DND-41 (cell line): Measurements from ENCODE around the gene DHRSX.

Source experiments
- ATAC-seq: fragments of 200-7000 bp; cut with Tn5 transposase; 3 replicates; pipeline ENCODE4 v1.9.1; 2021; ENCODE audit warnings: low read depth; ENCODE audit not compliant: insufficient read depth
- DNase-seq: peaks from one replicate; pipeline ENCODE4 v3.0.0-alpha.2; 2020
- H2AFZ ChIP-seq: 2 replicates; pipeline ENCODE4 v1.6.0; 2012; ENCODE audit warnings: low read depth, low read length
- H3K27ac ChIP-seq: 2 replicates; pipeline ENCODE4 v1.5.1; 2012; ENCODE audit warnings: low read length, inconsistent platforms
- H3K27me3 ChIP-seq: fragments of 200-600 bp; sonication (generic); 2 replicates; pipeline ENCODE4 v1.6.0; 2012; ENCODE audit warnings: low read length, mild to moderate bottlenecking, inconsistent platforms; ENCODE audit not compliant: insufficient read depth, poor library complexity
- H3K36me3 ChIP-seq: 2 replicates; pipeline ENCODE4 v1.5.1; 2012; ENCODE audit warnings: low read length, inconsistent platforms; ENCODE audit not compliant: insufficient read depth
- H3K4me1 ChIP-seq: 2 replicates; pipeline ENCODE4 v1.5.1; 2012; ENCODE audit warnings: mild to moderate bottlenecking, low read length; ENCODE audit not compliant: insufficient read depth
- H3K4me2 ChIP-seq: 2 replicates; pipeline ENCODE4 v1.6.0; 2012; ENCODE audit warnings: mild to moderate bottlenecking, moderate library complexity, low read length, inconsistent platforms; ENCODE audit not compliant: insufficient read depth
- H3K4me3 ChIP-seq, 2 experiments: fragments of 200-600 bp in 1 of 2; shearing (Covaris generic) in 1 of 2; 2 replicates each; pipeline ENCODE4 v1.5.1; 2012 to 2016; ENCODE audit warnings: inconsistent platforms in 2 of 2, low read length in 2 of 2, mild to moderate bottlenecking in 2 of 2, low read depth in 1 of 2, moderate library complexity in 1 of 2
- H3K79me2 ChIP-seq: 2 replicates; pipeline ENCODE4 v1.6.0; 2012; ENCODE audit warnings: low read length, inconsistent platforms; ENCODE audit not compliant: insufficient read depth
- H3K9ac ChIP-seq: 2 replicates; pipeline ENCODE4 v1.6.0; 2012; ENCODE audit warnings: low read depth, mild to moderate bottlenecking, inconsistent platforms, low read length, moderate library complexity
- H3K9me3 ChIP-seq: 2 replicates; pipeline ENCODE4 v1.5.1; 2012; ENCODE audit warnings: low read length, moderate library complexity, mild to moderate bottlenecking, inconsistent platforms; ENCODE audit not compliant: insufficient read depth, severe bottlenecking
- H4K20me1 ChIP-seq: 2 replicates; pipeline ENCODE4 v1.6.0; 2012; ENCODE audit warnings: low read length; ENCODE audit not compliant: insufficient read depth
- EZH2 ChIP-seq: IDR thresholded peaks from 3 replicates; pipeline ENCODE4 v1.6.1; 2012; ENCODE audit warnings: borderline replicate concordance, low read depth, mild to moderate bottlenecking, moderate library complexity, low read length, inconsistent platforms; ENCODE audit not compliant: severe bottlenecking
- TF ChIP-seq, protein P1 (sequence below): IDR thresholded peaks from 2 replicates; pipeline ENCODE4 v1.5.1; 2012; ENCODE audit warnings: borderline replicate concordance, low read length, moderate library complexity, mild to moderate bottlenecking; ENCODE audit not compliant: poor library complexity, severe bottlenecking; ENCODE audit errors: extremely low read depth

The DHRSX gene

GRCh38 chrX:2284133-2284532, 216.6 kb downstream of the DHRSX start:
- Histone ChIP-seq H4K20me1 (no peaks in the 10 kb centered on the region; the same call in 1 of the 2 replicates), H3K79me2 (no peaks in the 10 kb centered on the region), H3K4me2 (no peak overlapping the region), H3K27me3 (no peaks in the 10 kb centered on the region), H3K36me3 (peaks cover 15% of the 10 kb centered on the region; the same call in 1 of the 2 replicates), H3K9ac (no peak overlapping the region), H3K27ac (no peak overlapping the region), H3K4me3 (no peak overlapping the region), H3K4me1 (no peaks in the 10 kb centered on the region), H3K9me3 (no peaks in the 10 kb centered on the region), H2AFZ (no peak overlapping the region)
- DNase-seq (no peak), ATAC-seq (no peak)
- no peak for TF ChIP-seq EZH2
- TF ChIP-seq, protein P1, sequence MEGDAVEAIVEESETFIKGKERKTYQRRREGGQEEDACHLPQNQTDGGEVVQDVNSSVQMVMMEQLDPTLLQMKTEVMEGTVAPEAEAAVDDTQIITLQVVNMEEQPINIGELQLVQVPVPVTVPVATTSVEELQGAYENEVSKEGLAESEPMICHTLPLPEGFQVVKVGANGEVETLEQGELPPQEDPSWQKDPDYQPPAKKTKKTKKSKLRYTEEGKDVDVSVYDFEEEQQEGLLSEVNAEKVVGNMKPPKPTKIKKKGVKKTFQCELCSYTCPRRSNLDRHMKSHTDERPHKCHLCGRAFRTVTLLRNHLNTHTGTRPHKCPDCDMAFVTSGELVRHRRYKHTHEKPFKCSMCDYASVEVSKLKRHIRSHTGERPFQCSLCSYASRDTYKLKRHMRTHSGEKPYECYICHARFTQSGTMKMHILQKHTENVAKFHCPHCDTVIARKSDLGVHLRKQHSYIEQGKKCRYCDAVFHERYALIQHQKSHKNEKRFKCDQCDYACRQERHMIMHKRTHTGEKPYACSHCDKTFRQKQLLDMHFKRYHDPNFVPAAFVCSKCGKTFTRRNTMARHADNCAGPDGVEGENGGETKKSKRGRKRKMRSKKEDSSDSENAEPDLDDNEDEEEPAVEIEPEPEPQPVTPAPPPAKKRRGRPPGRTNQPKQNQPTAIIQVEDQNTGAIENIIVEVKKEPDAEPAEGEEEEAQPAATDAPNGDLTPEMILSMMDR, result no peak

- Histone ChIP-seq H4K20me1 (no peaks in the 10 kb centered on the region; the same call in 1 of the 2 replicates), H3K9me3 (no peaks in the 10 kb centered on the region), H3K27me3 (no peaks in the 10 kb centered on the region), H3K4me3 (no peak overlapping the region), H3K4me2 (no peak overlapping the region), H3K9ac (no peak overlapping the region), H3K4me1 (no peaks in the 10 kb centered on the region), H3K79me2 (no peaks in the 10 kb centered on the region), H2AFZ (no peak overlapping the region), H3K27ac (no peak overlapping the region), H3K36me3 (peaks cover 9% of the 10 kb centered on the region; the same call in 1 of the 2 replicates)
- DNase-seq (no peak), ATAC-seq (peak; percentile 48; the same call in 2 of the 3 replicates)
- TF ChIP-seq, protein P1, result no peak
- no peak for TF ChIP-seq EZH2
Observed at GRCh38 chrX:2283111-2283859, 217.5 kb downstream of the DHRSX start.

GRCh38 chrX:2282490-2283090, 218.2 kb downstream of the DHRSX start:
- H3K36me3 ChIP-seq, result peaks cover 4% of the 10 kb centered on the region; the same call in 1 of the 2 replicates
- TF ChIP-seq, protein P1, result no peak
- no peak for TF ChIP-seq EZH2

More at GRCh38 chrX:2282490-2283090, 218.2 kb downstream of the DHRSX start:
- Histone ChIP-seq H3K27me3 (no peaks in the 10 kb centered on the region), H3K4me2 (no peak overlapping the region), H3K27ac (no peak overlapping the region), H4K20me1 (no peaks in the 10 kb centered on the region; the same call in 1 of the 2 replicates), H3K4me3 (no peak overlapping the region), H3K4me1 (no peaks in the 10 kb centered on the region), H2AFZ (no peak overlapping the region), H3K9me3 (no peaks in the 10 kb centered on the region), H3K79me2 (no peaks in the 10 kb centered on the region), H3K9ac (no peak overlapping the region)
- no peak for ATAC-seq
- DNase-seq, result no peak
